ENCODE measurements around the gene CDON.

CDON gene

GRCh38 chr11:126083829-126084607 is 21.4 kb upstream of the CDON start:
- DNase-seq = peak; percentile 20

GRCh38 chr11:126082251-126083109 is 19.8 kb upstream of the CDON start:
- no peak for DNase-seq

GRCh38 chr11:126081915-126082250 is 19.2 kb upstream of the CDON start:
- no peak for DNase-seq

- DNase-seq = no peak
These were observed 17.7 kb upstream of the CDON start for GRCh38 chr11:126080161-126080941.

GRCh38 chr11:126079621-126080124 is 17.0 kb upstream of the CDON start:
- no peak for DNase-seq

GRCh38 chr11:126076641-126077040 is 14.0 kb upstream of the CDON start:
- no peak for DNase-seq

GRCh38 chr11:126072801-126073594 is 10.3 kb upstream of the CDON start:
- DNase-seq = no peak

- no peak for DNase-seq
These were observed 9.6 kb upstream of the CDON start for GRCh38 chr11:126072141-126072741.

- no peak for DNase-seq
These were observed 814 bp upstream of the CDON start for GRCh38 chr11:126063507-126063852.

- DNase-seq = peak; percentile 37
These were observed 673 bp downstream of the CDON start for GRCh38 chr11:126061707-126062678.

- DNase-seq = no peak
These were observed 1.9 kb downstream of the CDON start for GRCh38 chr11:126060757-126061171.

- no peak for DNase-seq
These were observed 3.4 kb downstream of the CDON start for GRCh38 chr11:126059238-126059781.

GRCh38 chr11:126058105-126058874 is 4.4 kb downstream of the CDON start:
- no peak for DNase-seq

GRCh38 chr11:126054882-126055281 is 7.8 kb downstream of the CDON start:
- DNase-seq = no peak

- no peak for DNase-seq
These were observed 8.3 kb downstream of the CDON start for GRCh38 chr11:126054408-126054807.

- DNase-seq = no peak
These were observed 9.0 kb downstream of the CDON start for GRCh38 chr11:126053415-126054286.

GRCh38 chr11:126051117-126051516 is 11.5 kb downstream of the CDON start:
- no peak for DNase-seq

- DNase-seq = no peak
These were observed 13.5 kb downstream of the CDON start for GRCh38 chr11:126049159-126049558.

- no peak for DNase-seq
These were observed 14.5 kb downstream of the CDON start for GRCh38 chr11:126048197-126048596.

Data from activated naive CD4-positive, alpha-beta T cell treated with Interleukin-2 at 50 U/mL for 16 hours (primary cell).